ENCODE results near the gene PHTF2.
"Not testable (repeated sequence)": the region's sequence is repeated elsewhere in the genome, so short reads cannot be mapped to it uniquely, and the experiment has no call there.

The PHTF2 gene

DNA sequence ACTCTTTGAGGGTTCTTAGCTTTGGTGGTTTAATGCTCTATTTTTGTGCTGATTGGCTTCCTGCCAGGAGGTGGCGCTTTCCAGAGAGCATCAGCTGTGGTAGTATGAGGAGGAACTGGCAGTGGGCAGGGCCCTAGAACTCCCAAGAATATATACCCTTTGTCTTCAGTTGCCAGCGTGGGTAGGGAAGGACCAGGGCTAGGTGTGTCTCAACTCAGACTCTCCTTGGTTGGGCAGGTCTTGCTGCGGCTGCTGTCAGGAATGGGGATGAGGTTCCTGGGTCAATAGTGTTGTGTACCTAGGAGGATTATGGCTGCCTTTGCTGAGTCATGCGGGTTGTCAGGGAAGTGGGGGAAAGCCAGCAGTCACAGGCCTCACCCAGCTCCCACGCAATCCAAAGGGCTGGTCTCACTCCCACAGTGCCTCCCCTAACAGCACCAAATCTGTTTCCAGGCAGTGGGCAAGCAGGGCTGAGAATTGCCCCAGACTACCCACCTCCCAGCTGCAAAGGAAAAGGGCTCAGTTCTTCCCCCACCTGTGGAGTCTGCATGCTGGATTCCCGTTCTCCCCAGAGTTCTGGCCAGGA, 191.5 kb downstream of the PHTF2 start:
- TF ChIP-seq, protein P1, sequence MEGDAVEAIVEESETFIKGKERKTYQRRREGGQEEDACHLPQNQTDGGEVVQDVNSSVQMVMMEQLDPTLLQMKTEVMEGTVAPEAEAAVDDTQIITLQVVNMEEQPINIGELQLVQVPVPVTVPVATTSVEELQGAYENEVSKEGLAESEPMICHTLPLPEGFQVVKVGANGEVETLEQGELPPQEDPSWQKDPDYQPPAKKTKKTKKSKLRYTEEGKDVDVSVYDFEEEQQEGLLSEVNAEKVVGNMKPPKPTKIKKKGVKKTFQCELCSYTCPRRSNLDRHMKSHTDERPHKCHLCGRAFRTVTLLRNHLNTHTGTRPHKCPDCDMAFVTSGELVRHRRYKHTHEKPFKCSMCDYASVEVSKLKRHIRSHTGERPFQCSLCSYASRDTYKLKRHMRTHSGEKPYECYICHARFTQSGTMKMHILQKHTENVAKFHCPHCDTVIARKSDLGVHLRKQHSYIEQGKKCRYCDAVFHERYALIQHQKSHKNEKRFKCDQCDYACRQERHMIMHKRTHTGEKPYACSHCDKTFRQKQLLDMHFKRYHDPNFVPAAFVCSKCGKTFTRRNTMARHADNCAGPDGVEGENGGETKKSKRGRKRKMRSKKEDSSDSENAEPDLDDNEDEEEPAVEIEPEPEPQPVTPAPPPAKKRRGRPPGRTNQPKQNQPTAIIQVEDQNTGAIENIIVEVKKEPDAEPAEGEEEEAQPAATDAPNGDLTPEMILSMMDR (IDR thresholded peaks at IDR 0.05; ENCODE audit: insufficient read depth, low read length, poor library complexity, severe bottlenecking) = peak; percentile 44
- Histone ChIP-seq H3K36me3 (ENCODE audit: control insufficient read depth, insufficient read depth, low read length) (no peaks in the 10 kb centered on the region), H3K4me3 (replicated peaks; ENCODE audit: low read depth, low read length) (no peak overlapping the region), H3K27me3 (replicated peaks; ENCODE audit: control insufficient read depth, insufficient read depth, low read length) (no peaks in the 10 kb centered on the region)
- no peak for DNase-seq (ENCODE audit: extremely low read depth, insufficient read length)

DNA sequence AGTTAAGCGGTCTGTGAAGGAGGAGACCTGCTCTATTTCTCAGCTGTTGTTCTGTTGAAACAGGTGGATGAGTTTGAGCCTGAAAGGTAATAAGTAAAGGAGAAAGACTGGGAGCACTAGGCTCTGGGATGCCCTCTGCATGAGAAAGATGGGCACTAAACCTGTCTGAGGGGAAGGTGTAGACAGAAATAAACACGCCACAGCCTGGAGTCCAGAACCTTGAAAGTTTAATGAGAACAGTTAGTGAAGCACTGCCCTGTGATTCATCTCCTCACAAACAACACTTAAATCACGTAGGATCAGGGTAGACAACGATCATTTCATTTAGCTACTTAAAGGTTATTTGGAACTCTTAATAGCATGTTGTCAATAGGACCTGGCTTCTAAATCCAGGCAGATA, 193.1 kb downstream of the PHTF2 start:
- Histone ChIP-seq H3K27me3 (replicated peaks; ENCODE audit: control insufficient read depth, insufficient read depth, low read length) (no peaks in the 10 kb centered on the region), H3K36me3 (ENCODE audit: control insufficient read depth, insufficient read depth, low read length) (no peaks in the 10 kb centered on the region), H3K4me3 (replicated peaks; ENCODE audit: low read depth, low read length) (no peak overlapping the region)
- DNase-seq (ENCODE audit: extremely low read depth, insufficient read length) = no peak
- TF ChIP-seq, protein P1 (IDR thresholded peaks at IDR 0.05; ENCODE audit: insufficient read depth, low read length, poor library complexity, severe bottlenecking) = no peak

DNA sequence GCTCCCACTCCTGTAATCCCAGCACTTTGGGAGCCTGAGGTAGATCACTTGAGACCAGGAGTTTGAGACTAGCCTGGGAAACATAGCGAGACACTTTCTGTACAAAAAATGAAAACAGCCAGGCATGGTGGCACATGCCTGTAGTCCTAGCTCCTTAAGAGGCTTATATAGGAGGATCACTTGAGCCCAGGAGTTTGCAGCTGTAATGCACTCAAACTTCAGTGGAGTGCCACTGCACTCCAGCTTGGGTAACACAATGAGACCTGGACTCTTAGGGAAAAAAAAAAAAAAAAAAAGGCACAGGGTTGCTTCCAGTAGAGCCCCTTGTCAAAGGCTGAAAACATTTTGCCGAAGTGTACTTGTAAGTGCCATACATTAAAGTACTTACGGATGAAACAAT, 195.3 kb downstream of the PHTF2 start:
- Histone ChIP-seq H3K36me3 (ENCODE audit: control insufficient read depth, insufficient read depth, low read length) (no peaks in the 10 kb centered on the region), H3K27me3 (replicated peaks; ENCODE audit: control insufficient read depth, insufficient read depth, low read length) (no peaks in the 10 kb centered on the region), H3K4me3 (replicated peaks; ENCODE audit: low read depth, low read length) (no peak overlapping the region)
- no peak for DNase-seq (ENCODE audit: extremely low read depth, insufficient read length)
- TF ChIP-seq, protein P1 (IDR thresholded peaks at IDR 0.05; ENCODE audit: insufficient read depth, low read length, poor library complexity, severe bottlenecking) = no peak

DNA sequence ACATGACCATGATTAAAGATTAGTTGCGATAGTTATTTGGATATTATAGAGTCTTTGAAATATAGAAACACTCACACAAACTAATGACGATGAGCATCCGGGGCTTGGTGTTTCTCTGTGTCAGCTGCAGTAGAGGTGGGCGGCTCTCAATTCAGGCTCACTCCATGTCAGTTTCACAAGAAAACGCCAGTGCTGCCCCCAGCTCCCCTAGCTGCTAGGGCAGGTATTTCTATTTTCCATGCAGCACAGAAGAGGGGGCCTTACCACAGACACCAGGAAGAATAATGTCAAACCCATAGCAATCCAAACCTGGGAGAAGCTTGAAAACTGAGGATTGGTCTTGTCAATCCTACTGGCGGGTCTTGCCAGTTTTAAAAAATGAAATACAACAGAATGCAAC, 197.1 kb downstream of the PHTF2 start:
- no peak for DNase-seq (ENCODE audit: extremely low read depth, insufficient read length)
- no peaks in the 10 kb centered on the region for H3K27me3 ChIP-seq (replicated peaks; ENCODE audit: control insufficient read depth, insufficient read depth, low read length)
- H3K4me3 ChIP-seq (replicated peaks; ENCODE audit: low read depth, low read length) = no peak overlapping the region
- H3K36me3 ChIP-seq (ENCODE audit: control insufficient read depth, insufficient read depth, low read length) = no peaks in the 10 kb centered on the region
- TF ChIP-seq, protein P1 (IDR thresholded peaks at IDR 0.05; ENCODE audit: insufficient read depth, low read length, poor library complexity, severe bottlenecking) = no peak

DNA sequence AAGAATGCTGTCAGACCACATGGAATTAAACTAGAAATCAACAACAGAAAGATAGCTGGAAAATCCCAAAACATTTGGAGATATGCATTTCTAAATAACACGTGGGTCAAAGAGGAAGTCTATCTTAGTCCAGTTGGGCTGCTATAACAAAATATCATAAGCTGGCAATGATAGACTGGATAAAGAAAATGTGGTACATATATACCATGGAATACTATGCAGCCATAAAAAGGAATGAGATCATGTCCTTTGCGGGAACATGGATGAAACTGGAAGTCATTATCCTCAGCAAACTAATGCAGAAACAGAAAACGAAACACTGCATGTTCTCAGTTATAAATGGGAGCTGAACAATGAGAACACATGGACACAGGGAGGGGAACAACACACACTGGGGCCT, 200.6 kb downstream of the PHTF2 start:
- not testable (repeated sequence) for H3K27me3 ChIP-seq (replicated peaks; ENCODE audit: control insufficient read depth, insufficient read depth, low read length); H3K4me3 ChIP-seq (replicated peaks; ENCODE audit: low read depth, low read length); H3K36me3 ChIP-seq (ENCODE audit: control insufficient read depth, insufficient read depth, low read length); DNase-seq (ENCODE audit: extremely low read depth, insufficient read length)

DNA sequence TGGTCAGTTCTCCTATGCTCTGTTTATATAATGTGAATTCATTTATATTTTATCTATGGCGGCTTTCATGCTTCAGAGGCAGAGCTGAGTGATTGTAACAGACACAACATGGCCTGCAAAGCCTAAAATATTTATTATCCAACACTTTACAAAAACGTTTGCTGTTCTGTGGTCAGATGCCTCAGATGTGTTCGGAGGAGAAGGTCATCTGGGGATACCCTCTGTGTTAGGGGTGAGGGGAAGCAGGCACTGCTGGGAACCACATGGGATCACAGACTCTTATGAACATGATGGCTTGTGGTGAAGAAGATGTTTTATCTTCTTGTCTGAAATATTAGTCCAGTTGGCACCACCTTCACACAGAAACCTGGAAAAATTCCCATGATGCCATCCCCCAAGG, 203.4 kb downstream of the PHTF2 start:
- Histone ChIP-seq H3K36me3 (ENCODE audit: control insufficient read depth, insufficient read depth, low read length) (no peaks in the 10 kb centered on the region), H3K4me3 (replicated peaks; ENCODE audit: low read depth, low read length) (no peak overlapping the region), H3K27me3 (replicated peaks; ENCODE audit: control insufficient read depth, insufficient read depth, low read length) (no peaks in the 10 kb centered on the region; the same call in 1 of the 2 replicates)
- TF ChIP-seq, protein P1 (IDR thresholded peaks at IDR 0.05; ENCODE audit: insufficient read depth, low read length, poor library complexity, severe bottlenecking) = no peak
- DNase-seq (ENCODE audit: extremely low read depth, insufficient read length) = no peak
